NCI-H345 treated with DMSO at 0.1 percent for 48 hours (cell line): ENCODE measurements around the gene MMP25.

Experiments used
- DNase-seq: peaks from one replicate; lab custom pipeline; 2025; ENCODE audit not compliant: unreplicated experiment; lab: John Stamatoyannopoulos, UW

MMP25 gene

GRCh38 chr16:3089717-3090592, 43.6 kb downstream of the MMP25 start:
- no peak for DNase-seq

- DNase-seq, result no peak
Measured at GRCh38 chr16:3091551-3091950, 45.2 kb downstream of the MMP25 start.

- DNase-seq, result no peak
Measured at GRCh38 chr16:3092501-3092941, 46.2 kb downstream of the MMP25 start.

- DNase-seq, result peak; percentile 13
Measured at GRCh38 chr16:3094289-3095027, 48.1 kb downstream of the MMP25 start.

GRCh38 chr16:3095869-3096268, 49.5 kb downstream of the MMP25 start:
- no peak for DNase-seq

- no peak for DNase-seq
Measured at GRCh38 chr16:3096362-3096761, 50.0 kb downstream of the MMP25 start.

- no peak for DNase-seq
Measured at GRCh38 chr16:3097266-3097665, 50.9 kb downstream of the MMP25 start.

- no peak for DNase-seq
Measured at GRCh38 chr16:3098459-3099394, 52.4 kb downstream of the MMP25 start, which contains the start of gene ZSCAN10. TSS of gene ZSCAN10 (minus strand) at chr16:3099294. CDS start at chr16:3092937, 6,357 bp downstream.

GRCh38 chr16:3099395-3099731, 53.0 kb downstream of the MMP25 start:
- DNase-seq, result no peak

GRCh38 chr16:3099732-3100499, 53.6 kb downstream of the MMP25 start:
- no peak for DNase-seq

GRCh38 chr16:3101018-3101840, 54.9 kb downstream of the MMP25 start:
- DNase-seq, result no peak

GRCh38 chr16:3101841-3102470, 55.6 kb downstream of the MMP25 start:
- DNase-seq, result peak; percentile 29

- DNase-seq, result peak; percentile 88
Measured at GRCh38 chr16:3106205-3106928, 60.0 kb downstream of the MMP25 start.
